OCI-LY3 (cell line): Measurements from ENCODE around the gene METTL6.

Experiments used
- H2AFZ ChIP-seq: fragments of 200-600, 300-600 bp; shearing (Covaris generic); 2 replicates; pipeline ENCODE4 v1.6.0; 2014; ENCODE audit warnings: antibody characterized with exemption, low read depth, low read length
- H3K27ac ChIP-seq: fragments of 200-600, 300-600 bp; sonication (generic); 2 replicates; pipeline ENCODE4 v1.5.1; 2014; ENCODE audit warnings: mild to moderate bottlenecking, low read length, moderate library complexity, mixed read lengths
- H3K27me3 ChIP-seq: fragments of 200-600, 300-600 bp; sonication (generic); 2 replicates; pipeline ENCODE4 v1.6.1; 2014; ENCODE audit warnings: low read depth, low read length, mixed read lengths
- H3K36me3 ChIP-seq: fragments of 200-600, 300-600 bp; sonication (generic); replicated peaks from 2 replicates; pipeline ENCODE3; 2014; ENCODE audit warnings: low read depth, low read length, mixed read lengths
- H3K4me1 ChIP-seq: fragments of 300-600, 200-600 bp; sonication (generic); 2 replicates; pipeline ENCODE4 v1.6.1; 2014; ENCODE audit warnings: low read length, mixed read lengths
- H3K4me2 ChIP-seq: fragments of 200-600, 300-600 bp; sonication (generic); 2 replicates; pipeline ENCODE4 v1.6.1; 2014; ENCODE audit warnings: low read length, mixed read lengths
- H3K4me3 ChIP-seq: fragments of 300-600, 200-600 bp; sonication (generic); 2 replicates; pipeline ENCODE4 v1.5.1; 2014; ENCODE audit warnings: antibody characterized with exemption, mild to moderate bottlenecking, low read length, moderate library complexity
- H3K79me2 ChIP-seq: fragments of 300-600, 200-600 bp; shearing (Covaris generic); 2 replicates; pipeline ENCODE4 v1.6.1; 2014; ENCODE audit warnings: mild to moderate bottlenecking, low read length, mixed read lengths
- H3K9ac ChIP-seq: fragments of 300-600, 200-600 bp; shearing (Covaris generic); 2 replicates; pipeline ENCODE4 v1.6.0; 2014; ENCODE audit warnings: mild to moderate bottlenecking, low read length, moderate library complexity
- H3K9me3 ChIP-seq: fragments of 200-600, 300-600 bp; shearing (Covaris generic); 2 replicates; pipeline ENCODE4 v1.6.1; 2014; ENCODE audit warnings: low read length, mixed read lengths; ENCODE audit not compliant: insufficient read depth
- H4K20me1 ChIP-seq: fragments of 200-600, 300-600 bp; sonication (generic); 2 replicates; pipeline ENCODE4 v1.6.1; 2016; ENCODE audit warnings: low read length, mixed read lengths; ENCODE audit not compliant: insufficient read depth
- CTCF ChIP-seq: fragments of 200-600, 300-600 bp; sonication (generic); IDR thresholded peaks from 2 replicates; pipeline ENCODE4 v1.5.1; 2014; ENCODE audit warnings: antibody characterized with exemption, low read length, low read depth
- EZH2phosphoT487 ChIP-seq: fragments of 200-600 bp; shearing (Covaris generic); IDR thresholded peaks from 2 replicates; pipeline ENCODE4 v1.6.1; 2018; ENCODE audit warnings: antibody characterized with exemption, mixed run types, low read depth

Gene METTL6

GRCh38 chr3:15382405-15382923 is 44.9 kb downstream of the METTL6 start:
- H3K36me3 ChIP-seq, result peaks cover 13% of the 10 kb centered on the region
- peaks cover 92% of the 10 kb centered on the region for H3K4me1 ChIP-seq
- H3K27ac ChIP-seq, result peak overlapping the region; percentile 95
- no peak overlapping the region for H3K4me3 ChIP-seq
- H3K9me3 ChIP-seq, result peaks cover 13% of the 10 kb centered on the region
- TF ChIP-seq EZH2phosphoT487 (no peak), CTCF (no peak)
- no peaks in the 10 kb centered on the region for H4K20me1 ChIP-seq
- H2AFZ ChIP-seq, result peak overlapping the region; percentile 41; the same call in 1 of the 2 replicates
- H3K27me3 ChIP-seq, result no peaks in the 10 kb centered on the region
- H3K79me2 ChIP-seq, result no peaks in the 10 kb centered on the region
- H3K9ac ChIP-seq, result peak overlapping the region; percentile 37
- peak overlapping the region; percentile 28 for H3K4me2 ChIP-seq

GRCh38 chr3:15380980-15381890 is 46.1 kb downstream of the METTL6 start:
- H3K4me1 ChIP-seq, result peaks cover 80% of the 10 kb centered on the region
- no peak overlapping the region for H2AFZ ChIP-seq

GRCh38 chr3:15377961-15378791 is 49.2 kb downstream of the METTL6 start:
- TF ChIP-seq CTCF, result peak; percentile 95
- no peak for TF ChIP-seq EZH2phosphoT487
- no peaks in the 10 kb centered on the region for H3K9me3 ChIP-seq

More at GRCh38 chr3:15380980-15381890, 46.1 kb downstream of the METTL6 start:
- no peak overlapping the region for H3K4me3 ChIP-seq
- no peak overlapping the region for H3K27ac ChIP-seq
- TF ChIP-seq EZH2phosphoT487 (no peak), CTCF (no peak)
- H3K9ac ChIP-seq, result no peak overlapping the region
- H3K36me3 ChIP-seq, result peaks cover 8% of the 10 kb centered on the region
- no peaks in the 10 kb centered on the region for H3K79me2 ChIP-seq
- peaks cover 9% of the 10 kb centered on the region for H3K9me3 ChIP-seq
- H3K4me2 ChIP-seq, result no peak overlapping the region
- no peaks in the 10 kb centered on the region for H4K20me1 ChIP-seq
- H3K27me3 ChIP-seq, result no peaks in the 10 kb centered on the region

More at GRCh38 chr3:15377961-15378791, 49.2 kb downstream of the METTL6 start:
- Histone ChIP-seq H2AFZ (peak overlapping the region; percentile 98), H3K9ac (peak overlapping the region; percentile 54), H3K79me2 (no peaks in the 10 kb centered on the region), H3K27me3 (no peaks in the 10 kb centered on the region), H3K4me2 (peak overlapping the region; percentile 90), H3K27ac (peak overlapping the region; percentile 65), H3K4me1 (peaks cover 52% of the 10 kb centered on the region), H3K4me3 (peak overlapping the region; percentile 63), H4K20me1 (no peaks in the 10 kb centered on the region), H3K36me3 (no peaks in the 10 kb centered on the region)
